Heart left ventricle (tissue), 13 donors: ENCODE measurements around the gene PACRG.

ENCODE experiments used
- POLR2A ChIP-seq, 2 donors: fragments of 450-650 bp; IDR thresholded peaks; one replicate each; pipeline ENCODE4 v1.6.1; 2017; ENCODE audit warnings: antibody characterized with exemption in 2 of 2, mild to moderate bottlenecking in 2 of 2, moderate library complexity in 2 of 2
- TF ChIP-seq, protein P1 (sequence below), 12 donors: fragments of 200-600 bp; sonication (generic) in 4 of 12; IDR thresholded peaks; one replicate each; pipeline versions ENCODE4 v1.5.0 to v1.8.0; 2018 to 2022; ENCODE audit warnings: antibody characterized with exemption in 12 of 12, mild to moderate bottlenecking in 5 of 12
- donor health status: ischemic (EF 13 %, LVEDD 7.1; RV severe dilation, severe dysfunction).
- donor health status: DM: no; HTN: yes; CAD: no.
- donor health status: DM: no; HTN: no; CAD: no.
- donor health status: ischemic (EF 25% LVEDD 6.9; RV normal size, moderate dysfunction).
- donor health status: ischemic (EF 25% LVEDD 5.7; RV mildly dilated, moderate dysfunction).
- donor health status: ischemic (EF 35%, LVEDD 5.7; RV mildly dilated, moderate dysfunction).
- donor health status: nonischemic (EF 11% LVEDD 7.7; RV severe dilation, severe dysfunction).
- donor health status: DM: yes; HTN: yes; CAD: no.
- donor health status: PGD.
- donor health status: ischemic (EF 29% LVEDD 5.4; RV normal size, mild dysfunction).
- donor health status: nonischemic (EF 23%, LVEDD 6.1; RV moderate dilation, normal function).

GRCh38 chr6:162753775-162754174 is 26.0 kb downstream of the PACRG start:
- TF ChIP-seq, protein P1, sequence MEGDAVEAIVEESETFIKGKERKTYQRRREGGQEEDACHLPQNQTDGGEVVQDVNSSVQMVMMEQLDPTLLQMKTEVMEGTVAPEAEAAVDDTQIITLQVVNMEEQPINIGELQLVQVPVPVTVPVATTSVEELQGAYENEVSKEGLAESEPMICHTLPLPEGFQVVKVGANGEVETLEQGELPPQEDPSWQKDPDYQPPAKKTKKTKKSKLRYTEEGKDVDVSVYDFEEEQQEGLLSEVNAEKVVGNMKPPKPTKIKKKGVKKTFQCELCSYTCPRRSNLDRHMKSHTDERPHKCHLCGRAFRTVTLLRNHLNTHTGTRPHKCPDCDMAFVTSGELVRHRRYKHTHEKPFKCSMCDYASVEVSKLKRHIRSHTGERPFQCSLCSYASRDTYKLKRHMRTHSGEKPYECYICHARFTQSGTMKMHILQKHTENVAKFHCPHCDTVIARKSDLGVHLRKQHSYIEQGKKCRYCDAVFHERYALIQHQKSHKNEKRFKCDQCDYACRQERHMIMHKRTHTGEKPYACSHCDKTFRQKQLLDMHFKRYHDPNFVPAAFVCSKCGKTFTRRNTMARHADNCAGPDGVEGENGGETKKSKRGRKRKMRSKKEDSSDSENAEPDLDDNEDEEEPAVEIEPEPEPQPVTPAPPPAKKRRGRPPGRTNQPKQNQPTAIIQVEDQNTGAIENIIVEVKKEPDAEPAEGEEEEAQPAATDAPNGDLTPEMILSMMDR (IDR thresholded peaks at IDR 0.05), result no peak
- TF ChIP-seq POLR2A (IDR thresholded peaks at IDR 0.05), result no peak
